HPDE6-E6E7 (cell line): ENCODE data around the gene OR1J4.
"Not testable (repeated sequence)": the region's sequence is repeated elsewhere in the genome, so short reads cannot be mapped to it uniquely, and the experiment has no call there.

Source experiments
- DNase-seq: peaks from one replicate; pipeline ENCODE4 v3.0.0; 2011; ENCODE audit warnings: missing footprints; ENCODE audit errors: extremely low spot score

Gene OR1J4, protein sequence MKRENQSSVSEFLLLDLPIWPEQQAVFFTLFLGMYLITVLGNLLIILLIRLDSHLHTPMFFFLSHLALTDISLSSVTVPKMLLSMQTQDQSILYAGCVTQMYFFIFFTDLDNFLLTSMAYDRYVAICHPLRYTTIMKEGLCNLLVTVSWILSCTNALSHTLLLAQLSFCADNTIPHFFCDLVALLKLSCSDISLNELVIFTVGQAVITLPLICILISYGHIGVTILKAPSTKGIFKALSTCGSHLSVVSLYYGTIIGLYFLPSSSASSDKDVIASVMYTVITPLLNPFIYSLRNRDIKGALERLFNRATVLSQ

GRCh38 chr9:122518841-122519240 is at the start of gene OR1J4:
TSS of gene OR1J4 (plus strand) at chr9:122519141. CDS start at chr9:122519141, 0 bp downstream.
- no peak for DNase-seq

DNA sequence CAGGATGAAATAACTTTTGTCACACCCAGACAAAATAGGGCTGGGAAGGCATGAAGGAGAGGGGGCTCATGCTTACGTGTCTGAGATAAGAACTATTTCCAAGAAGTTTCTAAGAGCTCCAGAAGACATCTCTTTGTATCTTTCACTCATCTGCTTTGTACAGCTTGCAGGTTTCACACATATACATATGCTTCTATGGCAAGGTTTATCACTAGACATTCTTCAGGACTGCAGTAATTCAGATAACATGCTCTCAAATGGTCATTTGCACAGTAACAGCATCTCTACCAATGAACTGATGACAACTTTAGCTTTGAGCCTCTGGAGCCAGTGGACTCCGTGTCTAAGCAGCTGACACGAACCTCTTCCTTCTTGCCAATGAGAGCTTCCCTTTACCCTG is 44.4 kb upstream of the OR1J4 start:
- DNase-seq = no peak

DNA sequence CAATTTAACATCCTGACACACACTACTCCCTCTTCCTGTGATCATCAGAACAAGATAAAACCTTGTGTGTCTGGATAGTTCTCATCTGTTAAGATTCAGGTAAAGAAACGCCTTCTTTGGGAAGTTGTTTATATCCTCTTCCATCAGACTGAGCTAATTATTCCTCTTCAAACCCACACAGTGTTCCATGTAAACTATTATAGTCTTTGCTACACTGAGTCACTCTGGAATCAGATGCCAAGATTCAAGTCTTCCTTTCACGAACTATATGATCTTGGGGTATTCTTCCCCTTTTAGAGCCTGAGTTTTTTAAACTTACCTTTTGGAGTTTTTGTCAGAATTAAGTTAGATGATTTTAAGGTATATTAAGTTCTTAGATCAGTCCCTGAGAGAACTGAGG is 43.2 kb upstream of the OR1J4 start:
- DNase-seq = no peak

- no peak for DNase-seq
Observed at GRCh38 chr9:122477346-122477745, 41.6 kb upstream of the OR1J4 start.

DNA sequence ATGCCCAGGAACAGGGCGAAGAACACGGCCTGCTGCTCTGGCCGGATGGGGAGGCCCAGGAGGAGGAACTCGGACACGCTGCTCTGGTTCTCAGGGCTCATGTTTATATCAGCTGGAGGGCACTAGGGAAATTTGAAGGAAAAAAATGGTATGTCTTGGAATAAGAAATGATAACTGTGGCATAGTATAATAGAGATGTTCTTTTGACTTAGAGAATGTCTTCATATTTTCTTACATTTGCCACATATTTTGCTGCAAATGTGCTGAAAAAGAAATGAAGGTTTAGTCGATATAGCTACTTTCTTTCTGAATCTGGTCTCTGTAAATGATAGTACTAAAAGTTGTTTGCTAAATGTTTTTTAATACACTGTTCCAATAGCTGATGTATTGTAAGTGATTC is 41.1 kb upstream of the OR1J4 start, which contains the start of gene OR1J1:
Gene OR1J1, minus strand, starts transcription at position 101 of the 400 bp plus-strand sequence. Its CDS starts 0 bp downstream, at position 101.
- no peak for DNase-seq

GRCh38 chr9:122479062-122479461 is 39.9 kb upstream of the OR1J4 start:
- no peak for DNase-seq

DNA sequence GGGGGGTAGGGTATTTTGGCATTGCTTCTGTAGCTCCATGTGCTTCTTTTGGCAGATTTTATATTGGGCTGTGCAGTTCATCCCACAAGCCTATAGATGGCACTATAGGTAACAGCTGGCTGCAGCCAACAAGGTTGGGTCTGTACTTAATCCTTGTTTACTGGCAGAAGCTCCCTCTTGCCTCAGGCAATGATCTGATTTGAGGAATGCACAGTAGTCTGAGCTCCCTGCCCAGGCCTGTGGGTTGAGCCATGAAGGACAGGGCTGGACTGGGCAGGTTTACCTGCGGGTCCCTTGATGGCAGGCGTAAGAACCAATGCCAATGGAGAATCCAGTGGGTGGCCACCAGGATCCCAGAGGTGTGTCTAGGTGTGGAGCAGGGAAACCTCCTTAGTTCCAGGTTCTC is 20.1 kb upstream of the OR1J4 start:
- peak; percentile 40 for DNase-seq

GRCh38 chr9:122506964-122507363 is 12.0 kb upstream of the OR1J4 start:
- no peak for DNase-seq

DNA sequence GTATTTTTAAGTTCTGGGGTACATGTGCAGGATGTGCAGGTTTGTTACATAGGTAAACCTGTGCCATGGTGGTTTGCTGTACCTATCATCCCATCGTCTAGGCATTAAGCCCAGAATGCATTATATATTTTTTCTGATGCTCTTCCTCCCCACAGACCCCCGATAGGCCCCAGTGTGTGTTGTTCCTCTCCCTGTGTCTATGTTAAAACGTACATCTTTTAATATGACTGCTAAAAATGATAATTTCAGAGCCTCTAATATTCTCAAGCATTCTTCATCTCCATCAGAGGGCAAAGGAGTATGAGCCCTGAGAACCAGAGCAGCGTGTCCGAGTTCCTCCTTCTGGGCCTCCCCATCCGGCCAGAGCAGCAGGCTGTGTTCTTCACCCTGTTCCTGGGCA is 8.4 kb upstream of the OR1J4 start, which contains the start of gene OR1J2:
Gene OR1J2, plus strand, starts transcription at position 301 of the 400 bp plus-strand sequence. Its CDS starts 0 bp downstream, at position 301.
- no peak for DNase-seq

DNA sequence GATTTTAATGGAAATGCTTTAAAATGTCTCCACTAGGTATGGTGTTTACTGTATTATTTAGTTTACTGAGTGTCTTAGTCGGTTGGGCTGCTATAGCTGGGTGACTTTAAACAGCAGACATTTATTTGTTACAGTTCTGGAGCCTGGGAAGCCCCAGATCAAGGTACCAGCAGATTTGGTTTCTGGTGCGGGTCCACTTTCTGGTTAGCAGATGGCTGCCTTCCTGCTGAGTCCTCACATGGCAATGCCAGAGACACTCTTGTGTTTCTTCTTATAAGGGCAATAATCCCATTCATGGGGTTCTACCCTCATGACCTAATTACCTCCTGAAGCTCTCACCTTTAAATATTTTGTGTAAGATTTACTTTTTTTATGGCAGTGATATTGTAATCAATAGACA is 715 bp upstream of the OR1J4 start:
- DNase-seq = no peak

GRCh38 chr9:122519376-122519775 is 435 bp downstream of the OR1J4 start:
- no peak for DNase-seq

GRCh38 chr9:122526602-122527001 is 7.7 kb downstream of the OR1J4 start:
- no peak for DNase-seq

DNA sequence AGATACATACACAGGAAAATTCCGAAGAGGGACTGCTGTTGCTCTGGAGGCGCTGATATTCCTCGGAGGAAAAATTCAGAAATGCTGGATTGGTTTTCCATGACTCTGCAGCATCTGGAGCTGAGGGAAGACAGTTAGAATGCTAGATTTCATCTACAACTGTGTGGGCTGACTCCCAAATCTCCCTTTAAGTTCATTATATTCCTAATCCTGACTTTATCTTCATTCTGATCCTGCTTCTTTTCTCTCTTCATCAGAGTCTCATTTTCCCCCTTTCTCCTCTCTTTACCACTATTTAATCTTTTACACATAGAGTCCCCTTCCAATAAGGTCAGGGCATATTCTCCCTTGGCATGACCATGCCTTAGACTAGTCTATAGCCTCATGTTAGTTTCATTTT is 8.3 kb downstream of the OR1J4 start, which contains the start of gene OR1N1:
Gene OR1N1, minus strand, starts transcription at position 101 of the 400 bp plus-strand sequence. Its CDS starts 0 bp downstream, at position 101.
- no peak for DNase-seq

DNA sequence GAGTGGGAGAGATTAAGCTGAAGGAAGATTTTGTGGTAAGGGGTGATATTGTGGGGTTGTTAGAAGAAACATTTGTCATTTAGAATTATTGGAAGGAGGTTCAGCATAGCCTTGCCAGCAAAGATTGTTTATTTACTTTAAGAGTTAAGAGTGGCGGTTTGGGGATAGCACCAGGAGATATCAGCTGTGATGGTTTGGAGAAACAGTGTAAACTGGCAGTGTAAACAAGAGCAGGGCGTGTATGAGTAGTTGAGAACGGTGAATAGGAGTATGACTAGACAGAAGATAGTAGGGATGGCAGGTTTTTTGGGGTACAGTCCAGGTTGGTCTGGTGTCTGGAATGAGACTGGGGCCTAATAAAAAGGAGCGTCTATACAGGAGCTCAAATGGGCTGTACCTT is 12.2 kb downstream of the OR1J4 start:
- not testable (repeated sequence) for DNase-seq

DNA sequence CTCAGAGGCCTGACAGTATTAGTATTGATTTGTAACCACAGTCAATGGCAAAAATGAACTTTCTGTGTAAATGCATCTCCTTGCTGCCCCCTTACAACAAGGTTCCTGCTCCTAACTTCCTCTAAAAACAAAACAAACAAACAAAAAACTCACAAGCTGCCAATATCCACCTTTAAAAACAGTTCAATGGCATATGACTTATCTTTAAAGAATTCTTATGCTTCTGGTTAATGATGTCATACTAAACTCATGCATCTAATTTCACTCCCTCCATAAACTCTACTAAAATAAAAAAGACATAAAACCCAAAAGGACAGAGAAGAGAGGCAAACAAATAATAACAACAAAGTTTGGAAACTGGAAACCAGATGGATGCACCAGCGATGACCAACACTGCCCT is 17.2 kb downstream of the OR1J4 start:
- no peak for DNase-seq

DNA sequence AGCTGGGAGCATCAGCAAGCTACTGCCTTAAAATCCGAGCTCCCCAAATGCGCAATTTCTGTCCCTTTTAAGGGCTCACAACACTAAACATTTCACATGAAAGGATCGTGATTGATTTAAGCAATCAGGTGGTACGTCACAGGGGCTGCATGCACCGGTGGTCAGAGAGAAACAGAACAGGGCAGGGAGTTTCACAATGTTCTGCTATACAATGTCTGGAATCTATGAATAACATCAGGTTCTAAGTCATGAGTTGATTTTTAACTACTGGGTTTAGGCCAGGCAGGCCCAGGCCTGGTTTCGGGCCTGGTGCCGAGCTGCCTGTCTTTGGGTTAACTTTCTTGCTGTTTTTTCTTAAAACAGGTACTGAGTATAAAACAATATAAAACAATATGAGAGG is 18.1 kb downstream of the OR1J4 start:
- not testable (repeated sequence) for DNase-seq

- no peak for DNase-seq
Observed at GRCh38 chr9:122538757-122539156, 19.8 kb downstream of the OR1J4 start.

- DNase-seq = no peak
Observed at GRCh38 chr9:122546196-122546595, 27.3 kb downstream of the OR1J4 start.

GRCh38 chr9:122551371-122551770 is 32.4 kb downstream of the OR1J4 start:
- peak; percentile 22 for DNase-seq

- no peak for DNase-seq
Observed at GRCh38 chr9:122552812-122553211, 33.9 kb downstream of the OR1J4 start, which contains the start of gene OR1N2. TSS of gene OR1N2 (plus strand) at chr9:122553112. CDS start at chr9:122553212, 100 bp downstream.

- DNase-seq = no peak
Observed at GRCh38 chr9:122561446-122561845, 42.5 kb downstream of the OR1J4 start.

DNA sequence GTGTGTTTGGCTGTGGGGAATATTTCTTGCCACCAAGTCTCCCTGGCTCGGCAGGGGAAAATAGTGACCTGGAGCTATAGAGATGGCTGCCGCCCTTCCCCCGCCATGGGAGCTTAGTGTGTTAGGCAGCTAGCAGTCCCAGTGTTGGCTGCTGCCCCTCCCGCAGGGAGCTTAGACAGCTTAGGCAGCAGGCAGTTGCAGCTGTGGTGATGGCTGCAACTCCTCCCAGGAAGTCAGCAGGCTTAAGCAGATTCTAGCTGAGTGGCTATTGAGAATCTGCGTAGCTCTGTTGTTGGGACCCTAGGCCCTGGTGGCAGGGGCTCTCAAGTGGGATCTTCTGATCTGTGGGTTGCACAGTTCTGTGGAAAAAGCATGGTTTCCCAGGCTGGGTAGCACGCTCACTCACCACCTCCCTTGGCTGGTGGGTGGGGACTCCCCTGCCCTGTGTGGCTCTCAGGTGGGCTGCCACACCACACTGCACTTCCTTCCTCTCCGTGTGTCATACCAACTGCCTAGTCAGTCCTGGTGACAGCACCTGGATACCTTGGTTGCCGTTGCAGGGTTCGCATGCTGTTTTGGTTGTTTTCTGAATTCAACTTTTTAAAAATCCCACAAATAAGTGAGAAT is 43.3 kb downstream of the OR1J4 start:
- DNase-seq = no peak

- DNase-seq = no peak
Observed at GRCh38 chr9:122567901-122568300, 49.0 kb downstream of the OR1J4 start.
